Activated CD4-positive, alpha-beta T cell treated with anti-CD3 and anti-CD28 coated beads, Interleukin-10, Interleukin-2, amounts not matched to agents 100 ng/mL and 50 ng/mL, durations not matched to agents 16 hours and 8 hours (primary cell): ENCODE measurements around the gene JMJD8.
A peak's percentile ranks its signal among the peaks of the same experiment; 100 is the strongest.

Source experiments
- DNase-seq: peaks from one replicate; pipeline ENCODE4 v3.0.0-alpha.2; 2020

JMJD8 gene

GRCh38 chr16:658679-659571 lies 25.2 kb downstream of the JMJD8 start:
- no peak for DNase-seq

GRCh38 chr16:657487-657886 lies 26.6 kb downstream of the JMJD8 start:
- no peak for DNase-seq

DNA sequence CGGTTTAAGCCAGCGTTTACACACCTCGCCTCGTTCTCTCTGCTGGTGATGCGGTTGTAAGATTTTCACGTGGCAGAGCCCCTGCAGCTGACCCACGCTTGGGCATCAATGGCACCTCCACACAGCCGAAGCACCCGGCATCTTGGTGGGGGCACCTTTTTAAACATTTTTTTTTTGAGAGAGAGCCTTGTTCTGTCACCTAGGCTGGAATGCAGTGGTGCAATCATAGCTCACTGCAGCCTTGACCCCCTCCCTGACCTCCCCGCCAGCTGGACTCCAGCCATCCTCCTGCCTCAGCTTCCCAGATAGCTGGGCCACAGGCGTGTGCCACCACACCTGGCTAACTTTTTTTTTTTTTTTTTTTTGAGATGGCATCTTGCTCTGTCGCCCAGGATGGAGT lies 30.1 kb downstream of the JMJD8 start:
- no peak for DNase-seq

- no peak for DNase-seq
Observed at GRCh38 chr16:652454-653305, 31.5 kb downstream of the JMJD8 start.

GRCh38 chr16:651844-652243 lies 32.3 kb downstream of the JMJD8 start:
- no peak for DNase-seq

GRCh38 chr16:649631-650030 lies 34.5 kb downstream of the JMJD8 start:
- peak; percentile 26 for DNase-seq

GRCh38 chr16:648781-649589 lies 35.1 kb downstream of the JMJD8 start, which contains the start of gene WDR90:
Gene WDR90 (plus strand): TSS chr16:649365. CDS start chr16:649417, 52 bp downstream.
- peak; percentile 97 for DNase-seq

- peak; percentile 74 for DNase-seq
Observed at GRCh38 chr16:648071-648780, 35.9 kb downstream of the JMJD8 start.

- no peak for DNase-seq
Observed at GRCh38 chr16:647173-647902, 36.8 kb downstream of the JMJD8 start.

- DNase-seq: no peak
Observed at GRCh38 chr16:646679-647172, 37.4 kb downstream of the JMJD8 start.

GRCh38 chr16:645852-646678 lies 38.1 kb downstream of the JMJD8 start:
- no peak for DNase-seq

- no peak for DNase-seq
Observed at GRCh38 chr16:644556-644955, 39.6 kb downstream of the JMJD8 start.

DNA sequence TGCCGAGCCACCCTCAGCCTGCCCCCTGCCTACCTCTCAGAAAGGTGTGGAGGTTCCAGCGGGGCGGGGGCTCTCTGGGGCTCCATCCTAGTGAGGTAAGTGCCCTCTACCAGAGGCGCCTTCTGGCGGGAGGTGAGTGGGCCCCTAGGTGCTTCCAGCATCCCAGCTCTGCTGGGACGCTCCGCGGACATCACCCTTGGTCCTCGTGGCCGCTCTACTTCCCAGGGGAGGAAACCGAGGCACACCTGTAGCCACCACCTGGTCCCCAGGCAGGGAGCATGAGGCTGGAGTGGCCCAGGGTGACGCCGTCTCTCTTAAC lies 41.1 kb downstream of the JMJD8 start:
- DNase-seq: no peak

DNA sequence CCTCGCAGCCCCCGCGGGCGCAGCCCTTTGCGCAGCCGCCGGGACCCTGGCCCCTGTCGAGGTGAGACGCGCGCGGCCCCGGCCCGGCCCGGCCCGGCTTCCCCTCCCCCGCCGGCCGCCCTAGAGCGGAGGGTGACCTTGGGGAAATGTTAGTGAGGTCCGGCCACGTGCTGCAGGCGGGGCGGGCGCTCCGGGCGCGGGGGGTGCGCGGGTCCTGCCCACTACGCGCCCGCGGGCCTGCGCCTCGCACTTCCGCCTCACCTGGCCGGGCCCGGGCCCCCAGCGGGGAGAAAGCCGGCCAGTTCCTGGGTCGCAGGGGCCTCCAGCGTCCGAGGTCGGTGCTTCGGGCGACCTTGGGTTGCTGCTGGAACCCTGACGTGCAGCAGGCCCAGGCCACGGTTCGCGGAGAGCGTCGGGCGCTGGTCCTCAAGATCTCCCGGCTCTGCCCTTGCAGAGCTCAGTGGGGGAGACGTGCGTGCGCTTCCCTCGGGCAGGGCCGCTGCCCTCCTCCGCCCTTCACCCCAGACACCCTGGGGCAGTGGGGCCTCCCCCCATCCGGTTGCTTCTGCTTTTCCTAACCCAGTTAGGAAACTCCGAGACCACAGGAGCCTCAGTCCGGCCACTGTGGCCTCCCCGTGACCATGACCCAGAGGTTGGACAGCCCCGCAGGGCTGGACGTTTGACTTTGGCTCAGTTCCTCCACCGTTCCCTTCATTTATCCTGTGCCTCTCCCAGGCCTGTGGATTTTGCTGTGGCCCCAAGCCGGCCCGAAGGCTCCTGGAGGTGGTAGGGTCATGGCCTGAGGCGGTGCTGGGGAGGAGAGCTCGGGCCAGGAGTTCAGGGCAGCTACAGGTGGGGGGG lies 41.7 kb downstream of the JMJD8 start:
- peak; percentile 58 for DNase-seq

GRCh38 chr16:641326-642188 lies 42.6 kb downstream of the JMJD8 start, which contains the start of gene MCRIP2:
Gene MCRIP2 (plus strand): TSS chr16:641828. CDS start chr16:641992, 164 bp downstream.
- DNase-seq: peak; percentile 90

GRCh38 chr16:640614-641013 lies 43.5 kb downstream of the JMJD8 start:
- no peak for DNase-seq

GRCh38 chr16:638836-639235 lies 45.3 kb downstream of the JMJD8 start:
- no peak for DNase-seq

- no peak for DNase-seq
Observed at GRCh38 chr16:638034-638543, 46.0 kb downstream of the JMJD8 start.
